Glutamatergic neuron (in vitro differentiated cells): ENCODE data around the gene OGA. TPM values are rescaled to one million over a fixed set of nuclear protein-coding genes. Genes with fewer than 3 reads are reported as not detected.

ENCODE experiments used
- DNase-seq: peaks from one replicate; pipeline ENCODE4 v3.0.0; 2022
- H3K27ac Mint-ChIP-seq: one replicate; pipeline ENCODE4 v1.8.0; 2020; ENCODE audit warnings: mild to moderate bottlenecking, mixed read lengths, inconsistent platforms; ENCODE audit not compliant: unreplicated experiment
- H3K27me3 Mint-ChIP-seq: one replicate; pipeline ENCODE4 v1.8.0; 2020; ENCODE audit warnings: mild to moderate bottlenecking, moderate library complexity, mixed read lengths, inconsistent platforms; ENCODE audit not compliant: unreplicated experiment
- H3K36me3 Mint-ChIP-seq: one replicate; pipeline ENCODE4 v1.8.0; 2020; ENCODE audit warnings: mild to moderate bottlenecking, mixed read lengths, inconsistent platforms; ENCODE audit not compliant: unreplicated experiment
- H3K4me1 Mint-ChIP-seq: one replicate; pipeline ENCODE4 v1.8.0; 2020; ENCODE audit warnings: mild to moderate bottlenecking, low read depth, mixed read lengths, inconsistent platforms; ENCODE audit not compliant: unreplicated experiment
- H3K4me3 Mint-ChIP-seq: one replicate; pipeline ENCODE4 v1.8.0; 2020; ENCODE audit warnings: mild to moderate bottlenecking, mixed read lengths, inconsistent platforms; ENCODE audit not compliant: unreplicated experiment
- H3K9me3 Mint-ChIP-seq: one replicate; pipeline ENCODE4 v1.8.0; 2020; ENCODE audit warnings: mild to moderate bottlenecking, moderate library complexity, mixed read lengths, inconsistent platforms; ENCODE audit not compliant: unreplicated experiment
- CTCF ChIP-seq: fragments of 200-600 bp; sonication (generic); IDR thresholded peaks from one replicate; pipeline ENCODE4 v1.5.0; 2021; ENCODE audit not compliant: partially characterized antibody, unreplicated experiment
- total RNA-seq: library from RNA; stranded (reverse); fragmentation: NEBNext Ultra II Directional; extraction: Animal tissue kit (Norgen Biotek cat#: 25700); gene quantifications from one replicate; pipeline ENCODE4 v1.2.1, GENCODE V29; 2021; ENCODE audit not compliant: unreplicated experiment

Gene OGA
- total RNA-seq, 1 donor from 2014 or later = 277 TPM

- Mint-ChIP-seq H3K4me3 (peak overlapping the region; percentile 95), H3K4me1 (peaks cover 29% of the 10 kb centered on the region), H3K36me3 (no peaks in the 10 kb centered on the region), H3K9me3 (peaks cover 25% of the 10 kb centered on the region), H3K27me3 (peaks cover 16% of the 10 kb centered on the region), H3K27ac (peak overlapping the region; percentile 99)
- no peak for DNase-seq
- TF ChIP-seq CTCF = no peak
Measured at GRCh38 chr10:101817337-101818118, 716 bp downstream of the OGA start.

GRCh38 chr10:101816913-101817336, 1.3 kb downstream of the OGA start:
- Mint-ChIP-seq H3K4me3 (peak overlapping the region; percentile 95), H3K9me3 (peaks cover 25% of the 10 kb centered on the region), H3K36me3 (no peaks in the 10 kb centered on the region), H3K27ac (peak overlapping the region; percentile 99), H3K27me3 (peaks cover 17% of the 10 kb centered on the region), H3K4me1 (peaks cover 30% of the 10 kb centered on the region)
- no peak for DNase-seq
- TF ChIP-seq CTCF = no peak

- Mint-ChIP-seq H3K27me3 (peaks cover 17% of the 10 kb centered on the region), H3K4me3 (peak overlapping the region; percentile 95), H3K9me3 (peaks cover 25% of the 10 kb centered on the region), H3K4me1 (peaks cover 32% of the 10 kb centered on the region), H3K27ac (peak overlapping the region; percentile 99), H3K36me3 (no peaks in the 10 kb centered on the region)
- no peak for TF ChIP-seq CTCF
- no peak for DNase-seq
Measured at GRCh38 chr10:101816376-101816775, 1.9 kb downstream of the OGA start.

- H3K27me3 Mint-ChIP-seq = peaks cover 17% of the 10 kb centered on the region
- TF ChIP-seq CTCF = no peak
- H3K9me3 Mint-ChIP-seq = peaks cover 25% of the 10 kb centered on the region
- H3K4me1 Mint-ChIP-seq = peaks cover 33% of the 10 kb centered on the region
- peak overlapping the region; percentile 95 for H3K4me3 Mint-ChIP-seq
- H3K36me3 Mint-ChIP-seq = no peaks in the 10 kb centered on the region
- peak overlapping the region; percentile 98 for H3K27ac Mint-ChIP-seq
- DNase-seq = no peak
Measured at GRCh38 chr10:101814466-101815071, 3.7 kb downstream of the OGA start.

- peak overlapping the region; percentile 98 for H3K27ac Mint-ChIP-seq
- peaks cover 2% of the 10 kb centered on the region for H3K36me3 Mint-ChIP-seq
- peaks cover 26% of the 10 kb centered on the region for H3K4me1 Mint-ChIP-seq
- H3K27me3 Mint-ChIP-seq = peaks cover 4% of the 10 kb centered on the region
- peaks cover 12% of the 10 kb centered on the region for H3K9me3 Mint-ChIP-seq
- no peak for TF ChIP-seq CTCF
- peak; percentile 25 for DNase-seq
- peak overlapping the region; percentile 95 for H3K4me3 Mint-ChIP-seq
Measured at GRCh38 chr10:101812606-101813005, 5.6 kb downstream of the OGA start.
